ENCODE data around the gene PANX2.
"Not testable (repeated sequence)": the region's sequence is repeated elsewhere in the genome, so short reads cannot be mapped to it uniquely, and the experiment has no call there.

DNA sequence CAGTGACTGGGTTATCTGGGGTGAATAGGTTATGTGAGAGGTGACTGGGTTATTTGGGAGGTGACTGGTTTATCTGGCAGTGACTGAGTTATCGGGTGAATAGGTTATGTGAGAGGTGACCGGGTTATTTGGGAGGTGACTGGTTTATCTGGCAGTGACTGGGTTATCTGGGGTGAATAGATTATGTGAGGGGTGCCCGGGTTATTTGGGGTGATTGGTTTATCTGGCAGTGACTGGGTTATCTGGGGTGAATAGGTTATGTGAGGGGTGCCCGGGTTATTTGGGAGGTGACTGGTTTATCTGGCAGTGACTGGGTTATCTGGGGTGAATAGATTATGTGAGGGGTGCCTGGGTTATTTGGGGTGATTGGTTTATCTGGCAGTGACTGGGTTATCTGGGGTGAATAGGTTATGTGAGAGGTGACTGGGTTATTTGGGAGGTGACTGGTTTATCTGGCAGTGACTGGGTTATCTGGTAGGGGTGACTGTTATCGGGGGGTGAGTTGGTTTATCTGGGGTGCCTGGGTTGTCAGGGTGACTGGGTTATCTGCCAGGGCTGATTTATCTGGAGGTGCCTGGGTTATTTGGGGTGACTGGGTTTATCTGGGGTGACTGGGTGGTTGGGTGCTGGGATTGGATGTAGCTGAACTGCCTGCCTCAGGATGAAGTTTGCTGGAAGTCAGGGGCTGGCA, 1.9 kb upstream of the PANX2 start:
- TF ChIP-seq, protein P1, sequence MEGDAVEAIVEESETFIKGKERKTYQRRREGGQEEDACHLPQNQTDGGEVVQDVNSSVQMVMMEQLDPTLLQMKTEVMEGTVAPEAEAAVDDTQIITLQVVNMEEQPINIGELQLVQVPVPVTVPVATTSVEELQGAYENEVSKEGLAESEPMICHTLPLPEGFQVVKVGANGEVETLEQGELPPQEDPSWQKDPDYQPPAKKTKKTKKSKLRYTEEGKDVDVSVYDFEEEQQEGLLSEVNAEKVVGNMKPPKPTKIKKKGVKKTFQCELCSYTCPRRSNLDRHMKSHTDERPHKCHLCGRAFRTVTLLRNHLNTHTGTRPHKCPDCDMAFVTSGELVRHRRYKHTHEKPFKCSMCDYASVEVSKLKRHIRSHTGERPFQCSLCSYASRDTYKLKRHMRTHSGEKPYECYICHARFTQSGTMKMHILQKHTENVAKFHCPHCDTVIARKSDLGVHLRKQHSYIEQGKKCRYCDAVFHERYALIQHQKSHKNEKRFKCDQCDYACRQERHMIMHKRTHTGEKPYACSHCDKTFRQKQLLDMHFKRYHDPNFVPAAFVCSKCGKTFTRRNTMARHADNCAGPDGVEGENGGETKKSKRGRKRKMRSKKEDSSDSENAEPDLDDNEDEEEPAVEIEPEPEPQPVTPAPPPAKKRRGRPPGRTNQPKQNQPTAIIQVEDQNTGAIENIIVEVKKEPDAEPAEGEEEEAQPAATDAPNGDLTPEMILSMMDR (IDR thresholded peaks at IDR 0.05), result not testable (repeated sequence)
- not testable (repeated sequence) for TF ChIP-seq EP300, POLR2A (IDR thresholded peaks at IDR 0.05)
